WTC11 (cell line): Measurements from ENCODE around the gene CD9. TPM values are rescaled to one million over a fixed set of nuclear protein-coding genes. Genes with fewer than 3 reads are reported as not detected.

Experiments
- ATAC-seq: fragments of 200-7000 bp; cut with Tn5 transposase; 2 replicates; pipeline ENCODE4 v1.10.0; 2021; ENCODE audit warnings: mild to moderate bottlenecking, moderate library complexity
- CTCF ChIA-PET: fragments of 300-600 bp; sonication (Branson Sonifier 250); formaldehyde crosslinking; loops from one replicate; lab custom pipeline; 2021; ENCODE audit warnings: antibody characterized with exemption; lab: Charles Lee
- POLR2A ChIA-PET: fragments of 350-600 bp; sonication (Branson Sonifier 250); formaldehyde crosslinking; loops from one replicate; lab custom pipeline; 2021; ENCODE audit warnings: antibody characterized with exemption; lab: Charles Lee
- DNase-seq: peaks from one replicate; pipeline ENCODE4 v3.0.0; 2021; ENCODE audit warnings: low spot score
- H3K27ac Mint-ChIP-seq: 2 replicates; pipeline ENCODE4 v1.8.0; 2021; ENCODE audit warnings: mixed read lengths
- H3K27me3 Mint-ChIP-seq: 2 replicates; pipeline ENCODE4 v1.8.0; 2021; ENCODE audit warnings: low read depth, mild to moderate bottlenecking, moderate library complexity, mixed read lengths
- H3K36me3 Mint-ChIP-seq: 2 replicates; pipeline ENCODE4 v1.8.0; 2021; ENCODE audit warnings: mixed read lengths
- H3K4me1 Mint-ChIP-seq: 2 replicates; pipeline ENCODE4 v1.8.0; 2022; ENCODE audit warnings: mixed read lengths
- H3K4me3 Mint-ChIP-seq: 2 replicates; pipeline ENCODE4 v1.8.0; 2021; ENCODE audit warnings: mild to moderate bottlenecking, moderate library complexity, mixed read lengths
- H3K9me3 Mint-ChIP-seq: 2 replicates; pipeline ENCODE4 v1.8.0; 2021; ENCODE audit warnings: mixed read lengths
- CBFB ChIP-seq: sonication (generic); formaldehyde crosslinking; IDR thresholded peaks from 2 replicates; pipeline ENCODE4 v1.8.1; 2022; ENCODE audit warnings: mild to moderate bottlenecking, low read depth, missing genetic modification reagents
- CREB1 ChIP-seq: sonication (generic); formaldehyde crosslinking; IDR thresholded peaks from 2 replicates; pipeline ENCODE4 v1.8.0; 2023; ENCODE audit warnings: mild to moderate bottlenecking, missing genetic modification reagents
- GABPB1 ChIP-seq: sonication (generic); formaldehyde crosslinking; IDR thresholded peaks from 2 replicates; pipeline ENCODE4 v1.8.1; 2023; ENCODE audit warnings: mild to moderate bottlenecking, missing genetic modification reagents
- GTF2I ChIP-seq: fragments of 250-450 bp; sonication (Bioruptor Pico); conservative IDR thresholded peaks from 2 replicates; pipeline ENCODE4 v1.4.0; 2021; ENCODE audit warnings: mild to moderate bottlenecking
- HMGA2 ChIP-seq: fragments of 250-450 bp; sonication (Bioruptor Pico); IDR thresholded peaks from 2 replicates; pipeline ENCODE4 v1.4.0; 2021; ENCODE audit warnings: mild to moderate bottlenecking, moderate library complexity
- IRF2 ChIP-seq: sonication (generic); formaldehyde crosslinking; IDR thresholded peaks from 2 replicates; pipeline ENCODE4 v1.8.0; 2022; ENCODE audit warnings: low read depth, missing genetic modification reagents, borderline replicate concordance
- JAZF1 ChIP-seq: fragments of 250-450 bp; sonication (Bioruptor Pico); IDR thresholded peaks from 2 replicates; pipeline ENCODE4 v1.9.0; 2021; ENCODE audit warnings: moderate library complexity, mild to moderate bottlenecking, inconsistent platforms
- NFYB ChIP-seq: sonication (generic); formaldehyde crosslinking; conservative IDR thresholded peaks from 2 replicates; pipeline ENCODE4 v1.8.0; 2022; ENCODE audit warnings: low read depth, missing genetic modification reagents
- RELA ChIP-seq: sonication (generic); formaldehyde crosslinking; IDR thresholded peaks from 2 replicates; pipeline ENCODE4 v1.8.1; 2022; ENCODE audit warnings: missing genetic modification reagents, mild to moderate bottlenecking, borderline replicate concordance
- RORB ChIP-seq: fragments of 250-450 bp; sonication (Bioruptor Pico); IDR thresholded peaks from 2 replicates; pipeline ENCODE4 v1.9.0; 2021; ENCODE audit warnings: mild to moderate bottlenecking
- SMAD4 ChIP-seq: sonication (generic); formaldehyde crosslinking; IDR thresholded peaks from 2 replicates; pipeline ENCODE4 v1.8.0; 2022; ENCODE audit warnings: mild to moderate bottlenecking, missing genetic modification reagents
- SOX15 ChIP-seq: fragments of 250-450 bp; sonication (Bioruptor Pico); IDR thresholded peaks from 2 replicates; pipeline ENCODE4 v1.9.0; 2021; ENCODE audit warnings: mild to moderate bottlenecking
- TEAD1 ChIP-seq: sonication (generic); formaldehyde crosslinking; IDR thresholded peaks from 2 replicates; pipeline ENCODE4 v1.8.0; 2022; ENCODE audit warnings: mild to moderate bottlenecking, missing genetic modification reagents
- ZNF138 ChIP-seq: sonication (generic); formaldehyde crosslinking; conservative IDR thresholded peaks from 2 replicates; pipeline ENCODE4 v1.8.1; 2022; ENCODE audit warnings: mild to moderate bottlenecking, moderate library complexity, missing genetic modification reagents
- ZNF219 ChIP-seq: sonication (generic); formaldehyde crosslinking; IDR thresholded peaks from 2 replicates; pipeline ENCODE4 v1.8.0; 2023; ENCODE audit warnings: missing genetic modification reagents, mild to moderate bottlenecking, borderline replicate concordance
- ZNF317 ChIP-seq: sonication (generic); formaldehyde crosslinking; IDR thresholded peaks from 2 replicates; pipeline ENCODE4 v1.8.1; 2023; ENCODE audit warnings: low read depth, mild to moderate bottlenecking, moderate library complexity, missing genetic modification reagents, borderline replicate concordance
- total RNA-seq: library from RNA; stranded (reverse); gene quantifications from 3 replicates; pipeline ENCODE4 v1.2.3, GENCODE V29; 2021
- TF ChIP-seq, protein P1 (sequence below): sonication (generic); formaldehyde crosslinking; IDR thresholded peaks from 2 replicates; pipeline ENCODE4 v1.8.0; 2022; ENCODE audit warnings: mild to moderate bottlenecking, missing genetic modification reagents
- TF ChIP-seq, protein P2 (sequence below): sonication (generic); formaldehyde crosslinking; IDR thresholded peaks from 2 replicates; pipeline ENCODE4 v1.8.0; 2022; ENCODE audit warnings: mild to moderate bottlenecking, missing genetic modification reagents
- TF ChIP-seq, protein P3 (sequence below): fragments of 250-450 bp; sonication (Bioruptor Pico); IDR thresholded peaks from 2 replicates; pipeline ENCODE4 v2.1.2; 2022; ENCODE audit warnings: mild to moderate bottlenecking, moderate library complexity
- TF ChIP-seq, protein P4 (sequence below): fragments of 250-450 bp; sonication (Bioruptor Pico); IDR thresholded peaks from 2 replicates; pipeline ENCODE4 v1.9.0; 2021; ENCODE audit warnings: mild to moderate bottlenecking
- TF ChIP-seq, protein P5 (sequence below): sonication (generic); formaldehyde crosslinking; IDR thresholded peaks from 2 replicates; pipeline ENCODE4 v1.8.0; 2022; ENCODE audit warnings: missing genetic modification reagents

The CD9 gene
- total RNA-seq, 1 experiment from 2014 or later = 260 TPM

DNA sequence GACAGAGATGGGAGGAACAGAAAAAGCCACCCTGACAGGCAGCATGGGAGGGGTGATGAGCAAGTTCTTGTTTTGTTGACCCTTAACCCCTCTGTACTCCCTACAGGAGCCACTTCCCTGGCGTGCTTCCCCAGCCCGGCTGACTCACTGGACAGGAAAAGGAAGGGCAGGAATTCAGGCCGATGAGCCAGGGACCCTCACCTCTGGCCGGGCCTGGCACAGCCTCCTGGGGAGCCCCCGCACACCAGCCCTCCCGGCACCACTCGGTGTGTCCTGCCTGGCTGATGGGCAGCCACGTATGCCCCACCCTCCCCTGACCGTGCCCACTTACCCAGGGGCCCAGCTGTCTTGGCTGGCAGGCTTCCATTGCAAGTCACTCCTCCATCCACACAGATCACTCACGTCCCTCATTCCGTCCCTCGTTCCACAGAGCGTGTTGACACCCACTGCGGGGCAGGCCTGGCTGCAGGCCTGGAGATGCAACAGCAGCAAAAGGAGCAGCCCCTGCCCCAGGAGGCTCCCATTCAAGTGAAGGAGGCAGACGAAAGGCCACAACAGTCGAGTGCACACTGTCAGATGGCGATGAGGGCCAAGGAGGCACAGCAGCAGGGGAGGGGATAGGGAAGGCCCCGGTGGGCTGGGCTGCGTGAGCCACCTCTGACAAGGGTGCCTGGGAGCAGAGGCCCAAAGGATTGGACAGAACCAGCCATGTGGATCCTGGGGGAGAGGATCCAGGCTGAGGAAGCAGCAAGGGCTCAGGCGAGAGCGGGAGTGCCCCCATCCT is 19.7 kb upstream of the CD9 start:
- DNase-seq (no peak), ATAC-seq (no peak)
- H3K27me3 Mint-ChIP-seq = no peaks in the 10 kb centered on the region
- no peak overlapping the region for H3K4me3 Mint-ChIP-seq
- TF ChIP-seq TEAD1 = no peak
- no peak for TF ChIP-seq CBFB
- no peak for TF ChIP-seq GTF2I
- TF ChIP-seq, protein P1, sequence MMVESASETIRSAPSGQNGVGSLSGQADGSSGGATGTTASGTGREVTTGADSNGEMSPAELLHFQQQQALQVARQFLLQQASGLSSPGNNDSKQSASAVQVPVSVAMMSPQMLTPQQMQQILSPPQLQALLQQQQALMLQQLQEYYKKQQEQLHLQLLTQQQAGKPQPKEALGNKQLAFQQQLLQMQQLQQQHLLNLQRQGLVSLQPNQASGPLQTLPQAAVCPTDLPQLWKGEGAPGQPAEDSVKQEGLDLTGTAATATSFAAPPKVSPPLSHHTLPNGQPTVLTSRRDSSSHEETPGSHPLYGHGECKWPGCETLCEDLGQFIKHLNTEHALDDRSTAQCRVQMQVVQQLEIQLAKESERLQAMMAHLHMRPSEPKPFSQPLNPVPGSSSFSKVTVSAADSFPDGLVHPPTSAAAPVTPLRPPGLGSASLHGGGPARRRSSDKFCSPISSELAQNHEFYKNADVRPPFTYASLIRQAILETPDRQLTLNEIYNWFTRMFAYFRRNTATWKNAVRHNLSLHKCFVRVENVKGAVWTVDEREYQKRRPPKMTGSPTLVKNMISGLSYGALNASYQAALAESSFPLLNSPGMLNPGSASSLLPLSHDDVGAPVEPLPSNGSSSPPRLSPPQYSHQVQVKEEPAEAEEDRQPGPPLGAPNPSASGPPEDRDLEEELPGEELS (CRISPR knock-in tag) = no peak
- no peak for TF ChIP-seq SOX15
- TF ChIP-seq, protein P2, sequence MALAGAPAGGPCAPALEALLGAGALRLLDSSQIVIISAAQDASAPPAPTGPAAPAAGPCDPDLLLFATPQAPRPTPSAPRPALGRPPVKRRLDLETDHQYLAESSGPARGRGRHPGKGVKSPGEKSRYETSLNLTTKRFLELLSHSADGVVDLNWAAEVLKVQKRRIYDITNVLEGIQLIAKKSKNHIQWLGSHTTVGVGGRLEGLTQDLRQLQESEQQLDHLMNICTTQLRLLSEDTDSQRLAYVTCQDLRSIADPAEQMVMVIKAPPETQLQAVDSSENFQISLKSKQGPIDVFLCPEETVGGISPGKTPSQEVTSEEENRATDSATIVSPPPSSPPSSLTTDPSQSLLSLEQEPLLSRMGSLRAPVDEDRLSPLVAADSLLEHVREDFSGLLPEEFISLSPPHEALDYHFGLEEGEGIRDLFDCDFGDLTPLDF (CRISPR knock-in tag) = no peak
- TF ChIP-seq IRF2 (CRISPR knock-in tag) = no peak
- no peak for TF ChIP-seq NFYB (CRISPR knock-in tag)
- no peak for TF ChIP-seq SMAD4 (CRISPR knock-in tag)
- TF ChIP-seq, protein P3, sequence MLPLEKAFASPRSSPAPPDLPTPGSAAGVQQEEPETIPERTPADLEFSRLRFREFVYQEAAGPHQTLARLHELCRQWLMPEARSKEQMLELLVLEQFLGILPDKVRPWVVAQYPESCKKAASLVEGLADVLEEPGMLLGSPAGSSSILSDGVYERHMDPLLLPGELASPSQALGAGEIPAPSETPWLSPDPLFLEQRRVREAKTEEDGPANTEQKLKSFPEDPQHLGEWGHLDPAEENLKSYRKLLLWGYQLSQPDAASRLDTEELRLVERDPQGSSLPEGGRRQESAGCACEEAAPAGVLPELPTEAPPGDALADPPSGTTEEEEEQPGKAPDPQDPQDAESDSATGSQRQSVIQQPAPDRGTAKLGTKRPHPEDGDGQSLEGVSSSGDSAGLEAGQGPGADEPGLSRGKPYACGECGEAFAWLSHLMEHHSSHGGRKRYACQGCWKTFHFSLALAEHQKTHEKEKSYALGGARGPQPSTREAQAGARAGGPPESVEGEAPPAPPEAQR (CRISPR knock-in tag) = no peak
- no peak for TF ChIP-seq ZNF138 (CRISPR knock-in tag)
- no peak for TF ChIP-seq JAZF1 (CRISPR knock-in tag)
- TF ChIP-seq ZNF219 = no peak
- peaks cover 7% of the 10 kb centered on the region for H3K9me3 Mint-ChIP-seq
- ChIA-PET CTCF (no interaction called here), POLR2A (no interaction called here)
- no peaks in the 10 kb centered on the region for H3K36me3 Mint-ChIP-seq
- H3K4me1 Mint-ChIP-seq = peaks cover 14% of the 10 kb centered on the region
- H3K27ac Mint-ChIP-seq = no peak overlapping the region

DNA sequence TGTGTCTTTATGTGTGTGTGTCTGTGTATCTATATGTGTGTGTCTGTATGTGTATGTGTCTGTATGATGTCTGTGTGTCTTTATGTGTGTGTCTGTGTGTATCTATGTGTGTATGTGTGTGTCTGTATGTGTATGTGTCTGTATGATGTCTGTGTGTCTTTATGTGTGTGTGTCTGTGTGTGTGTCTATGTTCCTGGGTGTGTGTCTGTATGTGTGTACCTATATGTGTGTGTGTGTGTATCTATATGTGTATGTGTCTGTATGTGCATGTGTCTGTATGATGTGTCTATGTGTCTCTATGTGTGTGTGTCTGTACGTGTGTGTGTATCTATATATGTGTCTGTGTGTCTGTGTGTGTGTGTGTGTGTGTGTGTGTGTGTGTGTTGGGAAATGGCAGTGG is 19.0 kb upstream of the CD9 start:
- ChIA-PET POLR2A (no interaction called here), CTCF (interaction anchor here (0.9 to 1.2 kb wide), 3 partner anchors 12 to 104 kb away, joined by 3 to 4 read pairs (median 3); no protein-coding TSS in a partner anchor)
- no peak for ATAC-seq
- no peak for TF ChIP-seq RELA (CRISPR knock-in tag)
- TF ChIP-seq GABPB1 (CRISPR knock-in tag) = no peak
- no peak for TF ChIP-seq HMGA2
- TF ChIP-seq, protein P3 (CRISPR knock-in tag) = no peak
- TF ChIP-seq, protein P4, sequence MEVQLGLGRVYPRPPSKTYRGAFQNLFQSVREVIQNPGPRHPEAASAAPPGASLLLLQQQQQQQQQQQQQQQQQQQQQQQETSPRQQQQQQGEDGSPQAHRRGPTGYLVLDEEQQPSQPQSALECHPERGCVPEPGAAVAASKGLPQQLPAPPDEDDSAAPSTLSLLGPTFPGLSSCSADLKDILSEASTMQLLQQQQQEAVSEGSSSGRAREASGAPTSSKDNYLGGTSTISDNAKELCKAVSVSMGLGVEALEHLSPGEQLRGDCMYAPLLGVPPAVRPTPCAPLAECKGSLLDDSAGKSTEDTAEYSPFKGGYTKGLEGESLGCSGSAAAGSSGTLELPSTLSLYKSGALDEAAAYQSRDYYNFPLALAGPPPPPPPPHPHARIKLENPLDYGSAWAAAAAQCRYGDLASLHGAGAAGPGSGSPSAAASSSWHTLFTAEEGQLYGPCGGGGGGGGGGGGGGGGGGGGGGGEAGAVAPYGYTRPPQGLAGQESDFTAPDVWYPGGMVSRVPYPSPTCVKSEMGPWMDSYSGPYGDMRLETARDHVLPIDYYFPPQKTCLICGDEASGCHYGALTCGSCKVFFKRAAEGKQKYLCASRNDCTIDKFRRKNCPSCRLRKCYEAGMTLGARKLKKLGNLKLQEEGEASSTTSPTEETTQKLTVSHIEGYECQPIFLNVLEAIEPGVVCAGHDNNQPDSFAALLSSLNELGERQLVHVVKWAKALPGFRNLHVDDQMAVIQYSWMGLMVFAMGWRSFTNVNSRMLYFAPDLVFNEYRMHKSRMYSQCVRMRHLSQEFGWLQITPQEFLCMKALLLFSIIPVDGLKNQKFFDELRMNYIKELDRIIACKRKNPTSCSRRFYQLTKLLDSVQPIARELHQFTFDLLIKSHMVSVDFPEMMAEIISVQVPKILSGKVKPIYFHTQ = no peak
- no peak for TF ChIP-seq RORB (CRISPR knock-in tag)
- TF ChIP-seq ZNF317 (CRISPR knock-in tag) = no peak
- TF ChIP-seq, protein P5, sequence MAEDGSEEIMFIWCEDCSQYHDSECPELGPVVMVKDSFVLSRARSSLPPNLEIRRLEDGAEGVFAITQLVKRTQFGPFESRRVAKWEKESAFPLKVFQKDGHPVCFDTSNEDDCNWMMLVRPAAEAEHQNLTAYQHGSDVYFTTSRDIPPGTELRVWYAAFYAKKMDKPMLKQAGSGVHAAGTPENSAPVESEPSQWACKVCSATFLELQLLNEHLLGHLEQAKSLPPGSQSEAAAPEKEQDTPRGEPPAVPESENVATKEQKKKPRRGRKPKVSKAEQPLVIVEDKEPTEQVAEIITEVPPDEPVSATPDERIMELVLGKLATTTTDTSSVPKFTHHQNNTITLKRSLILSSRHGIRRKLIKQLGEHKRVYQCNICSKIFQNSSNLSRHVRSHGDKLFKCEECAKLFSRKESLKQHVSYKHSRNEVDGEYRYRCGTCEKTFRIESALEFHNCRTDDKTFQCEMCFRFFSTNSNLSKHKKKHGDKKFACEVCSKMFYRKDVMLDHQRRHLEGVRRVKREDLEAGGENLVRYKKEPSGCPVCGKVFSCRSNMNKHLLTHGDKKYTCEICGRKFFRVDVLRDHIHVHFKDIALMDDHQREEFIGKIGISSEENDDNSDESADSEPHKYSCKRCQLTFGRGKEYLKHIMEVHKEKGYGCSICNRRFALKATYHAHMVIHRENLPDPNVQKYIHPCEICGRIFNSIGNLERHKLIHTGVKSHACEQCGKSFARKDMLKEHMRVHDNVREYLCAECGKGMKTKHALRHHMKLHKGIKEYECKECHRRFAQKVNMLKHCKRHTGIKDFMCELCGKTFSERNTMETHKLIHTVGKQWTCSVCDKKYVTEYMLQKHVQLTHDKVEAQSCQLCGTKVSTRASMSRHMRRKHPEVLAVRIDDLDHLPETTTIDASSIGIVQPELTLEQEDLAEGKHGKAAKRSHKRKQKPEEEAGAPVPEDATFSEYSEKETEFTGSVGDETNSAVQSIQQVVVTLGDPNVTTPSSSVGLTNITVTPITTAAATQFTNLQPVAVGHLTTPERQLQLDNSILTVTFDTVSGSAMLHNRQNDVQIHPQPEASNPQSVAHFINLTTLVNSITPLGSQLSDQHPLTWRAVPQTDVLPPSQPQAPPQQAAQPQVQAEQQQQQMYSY = no peak
- TF ChIP-seq CREB1 = no peak

More for the DNA sequence above, 19.0 kb upstream of the CD9 start:
- Mint-ChIP-seq H3K27me3 (no peaks in the 10 kb centered on the region; the same call in 1 of the 2 replicates), H3K4me3 (no peak overlapping the region), H3K9me3 (peaks cover 7% of the 10 kb centered on the region), H3K36me3 (no peaks in the 10 kb centered on the region), H3K4me1 (peaks cover 14% of the 10 kb centered on the region), H3K27ac (no peak overlapping the region)
- no peak for DNase-seq
